ENCODE measurements around the gene SPINK4. TPM values are rescaled to one million over a fixed set of nuclear protein-coding genes. Genes with fewer than 3 reads are reported as not detected.

The SPINK4 gene
- total RNA-seq, 1 experiment from 2014 or later: not detected

DNA sequence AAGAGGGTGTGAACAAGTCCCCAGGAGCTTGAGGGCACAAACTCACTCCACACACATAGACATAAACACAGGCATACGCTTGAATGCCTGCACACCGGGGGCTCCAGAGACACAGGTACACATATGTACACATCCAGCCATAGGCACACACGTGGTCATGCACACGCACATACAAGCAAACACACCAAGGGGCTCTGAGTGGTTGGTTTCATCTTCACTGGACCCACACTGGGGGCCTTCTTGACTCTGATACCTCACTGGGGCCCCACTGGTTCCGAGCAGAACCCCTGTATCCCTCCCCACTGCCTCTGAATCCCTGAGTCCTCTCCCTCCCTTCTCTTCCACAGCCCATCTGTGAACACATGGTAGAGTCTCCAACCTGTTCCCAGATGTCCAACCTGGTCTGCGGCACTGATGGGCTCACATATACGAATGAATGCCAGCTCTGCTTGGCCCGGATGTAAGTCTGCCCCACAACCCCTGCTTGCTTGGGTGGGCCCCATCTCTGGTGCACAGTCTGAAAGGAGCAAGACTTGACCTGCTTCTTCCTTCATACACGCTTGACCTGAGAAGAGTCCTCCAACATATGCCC is 6.4 kb downstream of the SPINK4 start:
- H3K27me3 ChIP-seq: no peaks in the 10 kb centered on the region
- no peaks in the 10 kb centered on the region for H3K9me3 ChIP-seq
- H3K36me3 ChIP-seq: peaks cover 3% of the 10 kb centered on the region; the same call in 1 of the 2 replicates
- no peak for DNase-seq
- H3K4me3 ChIP-seq: no peak overlapping the region

DNA sequence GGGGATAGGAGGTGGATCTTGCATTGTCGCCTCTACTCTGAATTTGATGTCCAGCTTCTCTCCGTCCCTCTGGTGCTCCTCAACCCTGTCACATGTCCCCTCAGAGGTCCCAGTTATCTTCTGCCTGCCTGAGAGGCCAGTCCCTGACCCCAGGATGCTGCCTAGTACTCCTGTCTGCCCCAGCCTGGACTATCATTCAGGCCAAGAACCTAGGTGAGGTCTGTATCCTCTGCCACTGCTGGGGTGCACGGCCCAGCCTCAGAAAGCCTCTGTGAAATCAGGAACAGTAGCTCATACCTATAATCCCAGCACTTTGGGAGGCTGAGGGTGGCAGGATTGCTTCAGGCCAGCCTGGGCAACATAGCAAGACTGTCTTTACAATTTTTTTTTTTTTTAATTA is 8.6 kb downstream of the SPINK4 start:
- DNase-seq: no peak
- H3K36me3 ChIP-seq: peaks cover 3% of the 10 kb centered on the region; the same call in 1 of the 2 replicates
- H3K4me3 ChIP-seq: no peak overlapping the region
- H3K27me3 ChIP-seq: no peaks in the 10 kb centered on the region
- no peaks in the 10 kb centered on the region for H3K9me3 ChIP-seq

DNA sequence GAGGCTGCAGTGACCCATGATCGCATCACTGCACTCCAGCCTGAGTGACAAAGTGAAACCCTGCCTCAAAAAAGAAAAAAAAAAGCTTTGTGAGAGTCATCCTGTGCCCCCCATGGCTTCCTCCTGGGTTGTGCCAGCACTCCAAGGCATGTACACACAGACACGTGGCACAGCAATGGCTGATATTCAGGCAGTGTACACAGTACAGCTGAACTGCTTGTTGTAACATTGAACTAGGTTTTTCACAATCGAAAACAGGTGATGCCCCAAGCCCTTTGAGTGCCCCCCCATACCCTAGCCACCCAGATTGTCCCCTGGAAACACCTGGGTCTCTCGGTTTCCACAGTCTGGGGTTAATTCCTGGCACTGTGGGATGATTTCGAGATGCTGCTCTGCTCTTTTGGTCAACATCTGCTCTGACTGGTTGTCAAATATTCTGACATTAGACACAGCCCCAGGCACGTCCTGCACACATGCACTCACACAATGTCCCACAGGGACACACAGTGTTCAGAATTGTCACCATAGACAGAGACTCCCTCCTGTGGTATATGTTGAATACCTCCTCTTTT is 9.2 kb downstream of the SPINK4 start:
- Histone ChIP-seq H3K4me3 (no peak overlapping the region), H3K9me3 (no peaks in the 10 kb centered on the region), H3K27me3 (no peaks in the 10 kb centered on the region), H3K36me3 (peaks cover 3% of the 10 kb centered on the region; the same call in 1 of the 2 replicates)
- DNase-seq: no peak

DNA sequence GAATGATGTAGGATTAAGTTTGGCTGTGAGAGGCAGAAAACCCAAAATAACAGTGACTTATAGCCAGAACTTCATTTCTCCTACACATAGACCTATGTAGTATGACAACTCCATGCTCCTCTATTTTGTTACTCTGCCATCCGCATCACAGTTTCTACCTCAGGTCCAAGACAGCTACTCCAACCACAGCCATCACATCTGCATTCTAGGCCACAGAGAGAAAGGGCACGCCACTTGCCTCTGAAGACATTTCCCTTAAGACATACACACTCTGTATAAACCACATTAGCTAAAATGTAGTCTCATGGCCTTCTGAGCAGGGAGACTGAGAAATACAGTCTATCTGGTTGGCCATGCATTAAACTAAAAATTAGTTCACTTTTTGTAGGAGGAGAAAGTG is 10.0 kb downstream of the SPINK4 start:
- no peak for DNase-seq
- Histone ChIP-seq H3K36me3 (peaks cover 9% of the 10 kb centered on the region; the same call in 1 of the 2 replicates), H3K9me3 (no peaks in the 10 kb centered on the region), H3K4me3 (no peak overlapping the region), H3K27me3 (no peaks in the 10 kb centered on the region)

DNA sequence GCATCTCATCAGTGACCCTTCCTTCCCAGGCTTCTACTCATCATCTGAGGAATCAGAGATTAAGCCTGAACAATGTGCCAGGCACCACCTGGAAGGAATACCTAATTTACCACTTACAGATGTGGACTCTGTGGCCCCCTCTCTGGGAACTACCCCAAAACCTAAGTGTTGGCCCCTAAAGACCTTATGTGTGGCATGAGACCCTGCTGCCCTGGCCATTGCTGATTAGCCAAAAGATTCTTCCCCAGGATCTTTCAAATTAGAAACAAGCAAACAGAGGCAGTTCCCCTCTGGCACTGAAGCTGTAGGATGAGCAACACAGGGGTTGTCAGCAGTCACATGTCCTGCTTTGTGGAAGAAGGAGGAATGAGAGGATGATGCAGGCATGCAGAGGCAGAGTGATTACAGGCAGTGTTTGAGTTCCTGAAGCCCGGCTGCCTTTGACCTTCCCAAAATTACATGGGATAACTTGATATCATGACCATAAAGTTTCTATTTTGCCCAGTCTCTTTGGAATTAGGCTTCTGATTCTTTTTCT is 10.6 kb downstream of the SPINK4 start:
- peak; percentile 15 for DNase-seq
- Histone ChIP-seq H3K9me3 (no peaks in the 10 kb centered on the region), H3K27me3 (no peaks in the 10 kb centered on the region), H3K36me3 (peaks cover 9% of the 10 kb centered on the region), H3K4me3 (no peak overlapping the region)

DNA sequence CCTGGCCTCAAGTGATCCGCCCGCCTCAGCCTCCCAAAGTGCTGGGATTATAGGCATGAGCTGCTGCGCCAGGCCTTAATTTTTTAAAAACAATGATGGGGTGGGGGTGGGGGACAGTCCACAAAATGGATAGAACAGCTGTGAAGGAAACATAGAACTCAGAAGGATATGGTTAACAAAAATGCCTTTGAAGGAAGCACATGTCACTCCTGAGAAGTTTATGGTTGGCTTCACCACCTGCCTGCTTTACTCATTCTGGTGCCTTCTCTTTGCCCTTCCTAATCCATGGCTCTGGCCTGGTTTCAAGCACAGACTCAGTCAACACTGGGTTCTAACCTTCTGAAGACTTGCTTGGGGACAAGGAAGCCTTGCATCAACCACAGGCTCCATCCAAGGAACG is 14.2 kb downstream of the SPINK4 start:
- Histone ChIP-seq H3K9me3 (no peaks in the 10 kb centered on the region), H3K4me3 (no peak overlapping the region), H3K27me3 (no peaks in the 10 kb centered on the region), H3K36me3 (peaks cover 31% of the 10 kb centered on the region)
- DNase-seq: no peak

DNA sequence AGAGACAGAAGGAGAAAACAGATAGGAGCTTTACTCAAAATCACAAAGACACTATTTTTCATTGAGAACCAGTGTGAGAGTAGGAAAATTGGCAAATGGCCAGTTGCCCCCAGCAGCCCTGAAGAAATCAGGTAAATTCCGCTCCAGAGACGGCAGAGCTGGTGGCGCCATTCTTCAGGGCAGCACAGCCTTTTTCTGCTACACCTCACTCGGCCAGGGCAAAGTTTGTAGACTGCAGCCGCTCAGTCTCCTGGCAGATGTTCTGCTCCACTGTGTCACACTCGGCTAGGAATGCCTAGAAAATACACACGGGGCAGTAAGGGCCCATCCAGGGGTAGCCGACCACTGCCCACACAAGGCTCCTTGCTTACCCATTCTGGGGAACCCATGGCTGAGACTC is 15.0 kb downstream of the SPINK4 start:
- Histone ChIP-seq H3K4me3 (no peak overlapping the region), H3K27me3 (no peaks in the 10 kb centered on the region), H3K9me3 (no peaks in the 10 kb centered on the region), H3K36me3 (peaks cover 39% of the 10 kb centered on the region)
- no peak for DNase-seq

DNA sequence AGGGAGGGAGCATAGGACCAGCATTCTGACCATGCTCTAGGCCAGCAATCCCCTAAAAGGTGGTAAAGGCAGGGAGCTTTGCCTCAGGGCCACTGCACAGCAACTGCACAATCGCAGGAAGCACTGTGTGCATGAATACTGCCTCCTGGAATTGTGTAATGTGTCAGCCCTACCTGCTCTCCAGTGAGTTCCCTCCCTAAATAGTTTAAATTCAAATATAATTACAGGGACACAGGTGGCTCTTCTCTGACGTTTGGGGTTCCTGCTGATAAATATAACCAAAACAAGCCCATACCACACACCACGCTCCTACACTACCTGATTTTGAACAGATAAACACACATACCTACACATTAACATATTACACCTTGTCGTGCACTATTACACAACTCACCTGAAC is 15.5 kb downstream of the SPINK4 start:
- no peak for DNase-seq
- peaks cover 42% of the 10 kb centered on the region for H3K36me3 ChIP-seq

DNA sequence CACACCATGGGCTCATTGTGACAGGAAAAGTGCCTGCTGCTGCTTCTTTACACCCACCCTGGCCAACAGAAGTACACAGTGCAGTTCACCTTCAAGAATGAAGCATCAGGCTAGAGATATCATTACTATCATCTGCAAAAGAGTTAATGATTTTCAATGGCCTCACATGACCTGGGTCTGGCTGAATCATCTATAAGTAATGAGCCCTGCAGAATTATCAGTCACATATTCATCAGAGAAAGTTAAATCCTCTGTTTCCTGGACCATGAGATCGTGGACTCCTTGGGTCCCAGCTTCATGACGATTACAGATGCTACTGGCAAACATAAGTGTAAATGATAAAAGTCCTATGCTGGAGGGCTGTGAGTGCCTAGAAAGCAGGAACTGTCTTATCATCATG is 16.3 kb downstream of the SPINK4 start:
- Histone ChIP-seq H3K4me3 (no peak overlapping the region), H3K9me3 (no peaks in the 10 kb centered on the region), H3K36me3 (peaks cover 48% of the 10 kb centered on the region), H3K27me3 (no peaks in the 10 kb centered on the region)
- DNase-seq: no peak

More for the DNA sequence above, 15.5 kb downstream of the SPINK4 start:
- H3K4me3 ChIP-seq: no peak overlapping the region
- no peaks in the 10 kb centered on the region for H3K27me3 ChIP-seq
- H3K9me3 ChIP-seq: no peaks in the 10 kb centered on the region

DNA sequence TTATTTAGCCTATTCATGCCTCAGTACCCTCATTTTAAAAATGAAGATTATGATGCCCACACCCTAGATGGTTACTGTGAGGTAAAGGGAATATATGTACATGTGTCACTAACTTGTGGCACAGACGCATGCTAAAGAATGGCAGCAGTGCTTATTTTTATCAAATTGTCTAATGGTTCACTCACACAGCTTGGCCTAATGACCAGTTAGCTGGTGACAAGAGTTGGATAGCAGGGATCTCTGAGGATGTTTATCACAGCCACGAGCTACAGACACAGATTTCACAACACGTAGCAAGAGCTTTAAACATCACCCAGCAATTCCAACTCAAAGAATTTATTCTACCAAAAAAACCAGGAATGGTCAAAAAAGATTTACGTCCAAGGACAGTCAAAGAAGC is 17.3 kb downstream of the SPINK4 start:
- Histone ChIP-seq H3K4me3 (no peak overlapping the region), H3K27me3 (no peaks in the 10 kb centered on the region), H3K36me3 (peaks cover 58% of the 10 kb centered on the region), H3K9me3 (no peaks in the 10 kb centered on the region)
- no peak for DNase-seq

DNA sequence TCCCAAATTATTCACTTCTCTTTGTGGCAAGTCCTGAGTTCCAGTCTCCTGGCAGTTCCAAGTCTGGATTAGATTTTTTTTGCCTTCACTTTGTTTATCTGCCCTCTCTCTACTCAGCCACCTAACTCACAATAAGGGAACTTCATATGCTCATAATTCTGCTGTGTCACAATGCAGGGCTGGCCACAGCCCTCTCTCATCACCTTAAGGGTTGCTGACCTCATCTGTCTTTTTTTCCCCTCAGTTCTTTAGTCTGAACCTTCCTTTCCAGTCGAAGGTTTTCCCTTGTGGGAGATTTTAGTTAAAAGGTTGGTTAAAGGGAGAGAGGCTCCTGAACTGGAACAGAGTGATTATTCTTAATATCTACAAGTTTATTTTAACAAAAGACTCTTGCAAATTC is 20.4 kb downstream of the SPINK4 start:
- H3K9me3 ChIP-seq: no peaks in the 10 kb centered on the region
- no peak for DNase-seq
- H3K27me3 ChIP-seq: no peaks in the 10 kb centered on the region
- no peak overlapping the region for H3K4me3 ChIP-seq
- peaks cover 53% of the 10 kb centered on the region for H3K36me3 ChIP-seq

DNA sequence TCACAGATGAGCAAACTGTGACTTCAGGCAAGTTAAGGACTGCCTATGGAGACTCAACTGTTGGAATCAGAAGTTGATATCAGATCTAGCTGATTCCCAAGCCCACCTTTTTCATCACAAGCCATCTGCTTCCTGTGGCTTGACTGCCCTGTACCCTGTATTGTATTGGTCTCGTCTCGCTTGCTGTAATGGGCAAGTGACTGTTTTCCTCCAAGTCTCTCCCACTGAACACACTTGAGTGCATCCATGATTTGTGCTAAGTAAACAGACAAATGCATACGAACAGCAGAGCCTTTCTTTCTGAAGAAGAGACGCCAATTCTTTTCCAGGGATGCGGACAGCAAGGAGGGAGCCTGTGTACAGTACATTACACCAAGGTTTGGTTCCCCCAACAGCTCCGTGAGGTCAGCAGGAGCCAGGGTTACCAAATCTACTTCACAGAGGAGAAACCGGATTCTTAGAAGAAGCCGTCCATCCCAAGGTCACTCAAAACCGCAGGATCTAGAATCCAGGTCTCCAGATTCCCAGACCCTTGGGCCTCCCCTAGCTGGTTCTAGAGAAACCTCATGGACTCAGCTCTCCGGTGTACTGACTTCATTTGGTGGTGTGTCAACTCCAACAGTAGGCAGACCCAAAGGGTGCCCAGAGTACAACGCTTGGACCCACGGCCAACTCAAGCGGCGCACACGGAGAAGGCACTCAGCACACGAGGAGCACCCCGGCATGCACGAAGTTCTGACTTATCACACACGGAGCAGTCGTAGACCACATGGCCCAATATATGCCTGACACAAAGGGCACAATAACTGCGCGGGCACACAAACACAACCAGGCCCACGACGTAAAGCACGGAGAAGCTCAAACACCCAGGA is 23.4 kb downstream of the SPINK4 start:
- DNase-seq: no peak
- H3K9me3 ChIP-seq: no peaks in the 10 kb centered on the region
- peaks cover 47% of the 10 kb centered on the region for H3K36me3 ChIP-seq
- peak overlapping the region; percentile 78 for H3K4me3 ChIP-seq
- no peaks in the 10 kb centered on the region for H3K27me3 ChIP-seq

DNA sequence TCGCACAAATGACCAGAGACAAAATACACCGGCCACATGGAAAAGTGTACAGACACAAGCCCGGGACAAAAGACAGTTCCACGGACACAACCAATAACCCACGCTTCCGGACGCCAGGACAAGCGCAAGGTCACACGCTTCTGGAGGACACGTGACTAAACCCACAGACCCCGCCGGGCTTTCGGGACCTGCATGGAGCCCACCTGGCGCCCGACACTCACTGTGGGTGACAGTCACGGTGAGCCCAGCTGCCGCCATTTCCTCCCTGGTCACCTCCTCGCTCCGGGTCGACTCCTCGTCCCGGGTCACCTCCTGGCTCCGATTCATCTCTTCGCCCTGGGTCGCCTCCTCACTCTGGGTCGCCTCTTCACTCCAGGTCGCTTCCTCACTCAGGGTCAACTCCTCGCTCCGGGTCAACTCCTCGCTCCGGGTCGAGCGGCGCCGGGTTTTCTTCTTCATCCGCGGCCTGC is 24.1 kb downstream of the SPINK4 start:
- no peaks in the 10 kb centered on the region for H3K27me3 ChIP-seq
- H3K4me3 ChIP-seq: peak overlapping the region; percentile 78
- H3K9me3 ChIP-seq: no peaks in the 10 kb centered on the region
- peak; percentile 20 for DNase-seq
- peaks cover 47% of the 10 kb centered on the region for H3K36me3 ChIP-seq

DNA sequence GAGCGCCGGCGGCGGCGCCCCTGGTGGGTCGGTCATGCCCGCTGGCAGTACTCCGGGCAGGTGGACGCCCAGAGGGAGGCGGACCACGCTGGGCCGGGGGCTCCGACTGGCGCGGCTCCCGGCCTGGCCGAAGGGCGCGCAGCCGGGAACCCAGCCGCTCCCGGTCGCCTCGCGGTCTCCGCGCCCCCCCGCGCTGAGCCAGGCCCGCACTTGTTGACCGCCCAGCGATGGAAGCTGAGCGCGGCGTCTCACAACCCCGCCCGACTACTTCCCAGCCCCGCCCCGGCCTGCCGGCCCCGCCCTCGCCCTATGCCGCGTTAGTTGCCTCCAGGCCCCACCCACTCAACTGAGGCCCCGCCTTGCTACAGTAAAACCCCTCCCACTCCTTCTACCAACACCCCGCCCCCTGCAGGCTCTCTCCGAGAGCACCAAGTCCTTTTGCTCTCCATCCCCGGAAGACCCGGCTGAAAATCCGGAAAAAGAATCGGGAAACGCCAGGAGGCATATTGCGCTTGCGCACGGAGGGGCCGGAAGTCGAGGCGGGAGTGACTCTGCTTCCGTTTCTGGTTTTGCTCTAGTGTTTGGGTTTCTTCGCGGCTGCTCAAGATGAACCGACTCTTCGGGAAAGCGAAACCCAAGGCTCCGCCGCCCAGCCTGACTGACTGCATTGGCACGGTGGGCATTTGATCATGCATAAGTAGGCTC is 24.7 kb downstream of the SPINK4 start, which contains the start of the genes BAG1 and CHMP5:
Gene BAG1, minus strand, starts transcription at position 236 of the 705 bp plus-strand sequence.
Gene CHMP5, plus strand, starts transcription at position 577 of the 705 bp plus-strand sequence. Its CDS starts 30 bp downstream, at position 607.
- peak; percentile 95 for DNase-seq
- no peaks in the 10 kb centered on the region for H3K27me3 ChIP-seq
- peaks cover 44% of the 10 kb centered on the region for H3K36me3 ChIP-seq
- no peaks in the 10 kb centered on the region for H3K9me3 ChIP-seq
- H3K4me3 ChIP-seq: peak within 1 kb of the TSS; percentile 78

DNA sequence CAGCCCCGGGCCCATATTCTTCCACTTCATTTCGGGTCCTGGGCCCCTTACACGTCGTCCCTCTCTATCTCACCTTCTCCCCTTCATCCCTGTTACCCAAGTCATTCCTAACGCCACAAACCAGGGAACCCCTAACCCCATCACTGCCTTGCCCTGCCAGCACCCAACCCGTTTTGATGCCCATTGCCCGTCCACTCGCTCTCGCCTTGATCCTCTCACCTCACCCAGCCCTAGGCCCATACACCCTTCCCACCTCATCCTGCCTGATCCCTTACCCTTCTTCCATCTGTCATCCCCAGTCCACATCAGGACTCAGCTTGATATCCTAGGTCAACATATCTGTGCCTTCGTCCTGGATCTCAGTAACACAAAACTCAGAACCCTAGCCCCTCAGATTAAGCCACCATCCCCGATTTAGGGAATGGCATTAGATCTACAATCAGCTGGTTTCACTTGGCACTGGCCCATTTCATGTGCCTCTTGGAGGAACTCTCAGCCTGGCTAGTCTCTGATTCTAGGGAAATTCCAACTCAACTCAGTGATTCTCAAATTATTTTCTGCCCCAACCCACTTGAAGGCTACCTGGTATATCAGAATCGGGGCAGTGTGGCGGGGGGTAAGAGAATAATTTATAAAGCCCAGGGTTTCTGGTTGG is 25.4 kb downstream of the SPINK4 start:
- Histone ChIP-seq H3K4me3 (peak overlapping the region; percentile 78), H3K27me3 (no peaks in the 10 kb centered on the region), H3K9me3 (no peaks in the 10 kb centered on the region), H3K36me3 (peaks cover 36% of the 10 kb centered on the region)
- no peak for DNase-seq

DNA sequence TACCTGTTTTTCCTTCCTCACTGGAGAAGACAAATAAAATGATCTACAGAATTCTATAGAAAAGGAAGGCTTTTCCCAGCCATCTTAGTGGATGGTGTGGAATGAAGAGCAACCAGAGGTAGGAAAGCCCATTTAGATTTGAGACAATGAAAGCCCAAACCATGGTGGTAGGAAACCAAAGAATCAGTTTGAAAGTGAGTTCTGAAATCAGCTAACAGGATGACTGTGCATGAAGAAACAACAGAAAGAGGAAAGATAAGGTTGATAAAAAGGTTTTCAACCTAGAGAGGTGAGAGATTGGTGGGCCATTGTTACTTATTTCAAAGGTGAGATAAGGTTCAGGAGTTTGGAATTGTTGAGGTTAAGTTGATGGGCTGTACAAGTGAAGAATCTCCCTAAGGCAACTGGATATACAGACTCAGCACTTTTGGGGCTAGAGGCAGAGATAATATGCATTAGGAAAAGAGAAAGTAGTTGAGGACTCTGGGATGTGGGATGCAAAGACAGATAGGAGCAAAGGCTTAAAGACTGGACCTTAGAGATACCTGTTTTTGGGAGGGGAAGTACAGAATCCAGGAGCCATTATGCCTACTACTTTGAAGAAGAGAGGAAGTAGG is 27.3 kb downstream of the SPINK4 start:
- Histone ChIP-seq H3K36me3 (peaks cover 26% of the 10 kb centered on the region), H3K9me3 (no peaks in the 10 kb centered on the region), H3K27me3 (no peaks in the 10 kb centered on the region), H3K4me3 (no peak overlapping the region)
- no peak for DNase-seq

Data from MG63 (cell line).